Neuronal stem cell (in vitro differentiated cells): ENCODE results near the gene SPSB1.
A peak's percentile ranks its signal among the peaks of the same experiment; 100 is the strongest.

ENCODE experiments used
- DNase-seq: peaks from one replicate; pipeline ENCODE4 v3.0.0-alpha.2; 2013; ENCODE audit warnings: low spot score
- H2AFZ ChIP-seq: one replicate; pipeline ENCODE4 v1.6.1; 2013; ENCODE audit warnings: mild to moderate bottlenecking, low read length, inconsistent platforms
- H2AK5ac ChIP-seq: 2 replicates; pipeline ENCODE4 v1.6.1; 2013; ENCODE audit warnings: low read depth, mild to moderate bottlenecking, inconsistent platforms, low read length, moderate library complexity, mixed read lengths
- H2BK120ac ChIP-seq: 2 replicates; pipeline ENCODE4 v1.6.1; 2013; ENCODE audit warnings: low read depth, mild to moderate bottlenecking, inconsistent platforms, low read length, moderate library complexity, mixed read lengths
- H2BK12ac ChIP-seq: one replicate; pipeline ENCODE4 v1.6.1; 2013; ENCODE audit warnings: low read length, inconsistent platforms
- H2BK15ac ChIP-seq: 2 replicates; pipeline ENCODE4 v1.6.1; 2013; ENCODE audit warnings: mild to moderate bottlenecking, low read length, inconsistent platforms, mixed read lengths
- H2BK5ac ChIP-seq: one replicate; pipeline ENCODE4 v1.6.1; 2013; ENCODE audit warnings: inconsistent platforms, mild to moderate bottlenecking, low read length, moderate library complexity
- H3K14ac ChIP-seq: one replicate; pipeline ENCODE4 v1.6.1; 2013; ENCODE audit warnings: low read length, inconsistent platforms
- H3K18ac ChIP-seq: 2 replicates; pipeline ENCODE4 v1.6.1; 2013; ENCODE audit warnings: low read length, inconsistent platforms
- H3K23ac ChIP-seq: 2 replicates; pipeline ENCODE4 v1.6.1; 2013; ENCODE audit warnings: low read depth, mild to moderate bottlenecking, mixed read lengths, low read length, inconsistent platforms; ENCODE audit not compliant: poor library complexity
- H3K27ac ChIP-seq: replicated peaks from 3 replicates; pipeline ENCODE4 v1.5.1; 2013; ENCODE audit warnings: low read length, inconsistent platforms
- H3K27me3 ChIP-seq, 3 experiments: 2 replicates each; pipeline ENCODE4 v1.6.1; 2013; ENCODE audit warnings: low read length in 3 of 3, mild to moderate bottlenecking in 2 of 3, inconsistent platforms in 1 of 3, low read depth in 1 of 3, mixed read lengths in 1 of 3, moderate library complexity in 1 of 3; ENCODE audit not compliant: control insufficient read depth in 3 of 3, insufficient read depth in 3 of 3
- H3K36me3 ChIP-seq, 2 donors: replicated peaks in 1 of 2; 2 replicates each; pipeline ENCODE4 v1.6.1; 2013; ENCODE audit warnings: low read length in 2 of 2; ENCODE audit not compliant: control insufficient read depth in 2 of 2, insufficient read depth in 2 of 2
- H3K4ac ChIP-seq: 2 replicates; pipeline ENCODE4 v1.6.1; 2013; ENCODE audit warnings: inconsistent platforms, mild to moderate bottlenecking, low read length, moderate library complexity
- H3K4me1 ChIP-seq, 2 donors: 1 replicate in 1 of 2; 2 replicates in 1 of 2; pipeline ENCODE4 v1.6.1; 2013; ENCODE audit warnings: low read length in 2 of 2, low read depth in 1 of 2; ENCODE audit not compliant: control insufficient read depth in 2 of 2, insufficient read depth in 1 of 2
- H3K4me2 ChIP-seq: one replicate; pipeline ENCODE4 v1.6.1; 2013; ENCODE audit warnings: mild to moderate bottlenecking, low read length, inconsistent platforms; ENCODE audit not compliant: insufficient read depth, poor library complexity, severe bottlenecking
- H3K4me3 ChIP-seq, 2 donors: 2 replicates each; pipeline ENCODE4 v1.5.1; 2013; ENCODE audit warnings: low read length in 2 of 2, mild to moderate bottlenecking in 2 of 2, inconsistent platforms in 1 of 2, moderate library complexity in 1 of 2
- H3K79me1 ChIP-seq: one replicate; pipeline ENCODE4 v1.6.1; 2013; ENCODE audit warnings: low read depth, mild to moderate bottlenecking, inconsistent platforms, low read length, moderate library complexity
- H3K9ac ChIP-seq: one replicate; pipeline ENCODE4 v1.6.1; 2013; ENCODE audit warnings: mild to moderate bottlenecking, low read depth, low read length, inconsistent platforms; ENCODE audit not compliant: poor library complexity
- H3K9me3 ChIP-seq, 2 donors: replicated peaks in 1 of 2; 2 replicates each; pipeline versions ENCODE3 to v1.6.1; 2013; ENCODE audit warnings: low read length in 2 of 2, mild to moderate bottlenecking in 2 of 2, inconsistent platforms in 1 of 2, low read depth in 1 of 2, mixed read lengths in 1 of 2, moderate library complexity in 1 of 2; ENCODE audit not compliant: control insufficient read depth in 2 of 2, insufficient read depth in 1 of 2
- H4K8ac ChIP-seq: one replicate; pipeline ENCODE4 v1.6.1; 2013; ENCODE audit warnings: low read depth, mild to moderate bottlenecking, inconsistent platforms, low read length, moderate library complexity
- H4K91ac ChIP-seq: one replicate; pipeline ENCODE4 v1.6.1; 2013; ENCODE audit warnings: low read length, low read depth, mild to moderate bottlenecking, inconsistent platforms; ENCODE audit not compliant: poor library complexity
- WGBS, 2 donors: extraction: QIAGEN DNeasy Blood & Tissue Kit; methylation state at CpG; one replicate each; pipeline ENCODE4 v1.1.7; 2013; ENCODE audit warnings: missing lambda C conversion rate in 2 of 2, mixed read lengths in 1 of 2; ENCODE audit not compliant: insufficient read length in 2 of 2, insufficient replicate concordance in 1 of 2; ENCODE audit errors: extremely low coverage in 2 of 2; 5-methylcytosine and 5-hydroxymethylcytosine counted together

The SPSB1 gene

DNA sequence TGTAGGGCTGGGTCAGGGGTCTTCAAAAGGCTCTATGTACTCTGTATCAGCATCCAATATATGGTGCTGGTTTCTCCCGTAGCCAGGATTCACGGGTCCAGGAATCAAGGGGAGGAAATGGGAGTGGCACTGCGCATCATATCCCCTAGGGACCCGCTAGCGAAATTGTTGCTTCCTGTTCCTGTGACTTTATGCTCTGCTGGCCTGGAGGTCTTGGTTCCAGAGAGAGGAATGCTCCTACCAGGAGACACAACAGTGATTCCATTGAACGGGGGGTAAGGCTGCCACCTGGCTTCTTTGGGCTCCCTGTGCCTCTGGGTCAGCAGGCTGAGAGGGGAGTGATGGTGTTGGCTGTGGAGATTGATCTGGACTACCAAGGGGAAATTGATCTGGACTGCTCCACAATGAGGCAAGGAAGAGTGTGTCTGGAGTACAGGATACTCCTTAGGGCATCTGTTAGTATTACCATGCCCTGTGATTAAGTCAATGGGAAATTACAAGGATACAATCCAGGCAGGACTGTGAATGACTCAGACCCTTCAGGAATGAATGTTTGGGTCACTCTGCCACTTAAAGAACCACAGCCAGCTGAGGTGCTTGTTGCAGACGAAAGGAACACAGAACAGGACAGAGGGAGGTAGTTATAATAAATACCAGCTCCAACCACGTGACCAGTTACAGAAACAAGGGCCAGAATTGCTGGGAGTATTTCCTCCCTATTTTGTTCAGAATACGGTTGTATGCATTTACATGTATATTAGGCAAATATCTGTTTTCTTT, 10.2 kb downstream of the SPSB1 start:
- Histone ChIP-seq H2AFZ (no peak overlapping the region), H3K27ac (no peak overlapping the region), H2BK120ac (no peak overlapping the region), H3K4me2 (no peak overlapping the region), H4K91ac (no peak overlapping the region), H3K4me3 (no peak overlapping the region), H3K79me1 (peaks cover 6% of the 10 kb centered on the region), H3K14ac (no peak overlapping the region), H3K9ac (no peak overlapping the region), H2BK12ac (no peak overlapping the region), H3K23ac (no peak overlapping the region), H3K27me3 (peaks cover 0 to 48% (median 0%) of the 10 kb centered on the region in 3 experiments), H3K36me3 (no peaks in the 10 kb centered on the region), H2BK5ac (no peak overlapping the region), H3K18ac (no peak overlapping the region), H3K4me1 (no peaks in the 10 kb centered on the region), H3K9me3 (no peaks in the 10 kb centered on the region), H2AK5ac (no peak overlapping the region), H3K4ac (no peak overlapping the region), H2BK15ac (no peak overlapping the region), H4K8ac (no peak overlapping the region)
- no peak for DNase-seq
- no CpG with 5 or more reads among the region's 9 CpGs for WGBS, 2 donors

- no CpG with 5 or more reads among the region's 6 CpGs for WGBS, 2 donors
Measured at GRCh38 chr1:9303916-9304315, 11.2 kb downstream of the SPSB1 start.

GRCh38 chr1:9305216-9305615, 12.5 kb downstream of the SPSB1 start:
- H3K18ac ChIP-seq: no peak overlapping the region
- H3K27me3 ChIP-seq: peaks cover 0 to 57% (median 0%) of the 10 kb centered on the region in 3 experiments
- H2BK15ac ChIP-seq: peak overlapping the region; percentile 45
- H3K23ac ChIP-seq: peak overlapping the region; percentile 34
- no peak overlapping the region for H2BK120ac ChIP-seq
- no peak overlapping the region for H2BK5ac ChIP-seq
- no peak overlapping the region for H3K27ac ChIP-seq
- no peak overlapping the region for H2AFZ ChIP-seq
- no peak overlapping the region for H3K4me3 ChIP-seq
- H3K9me3 ChIP-seq: no peaks in the 10 kb centered on the region
- H3K4me1 ChIP-seq: no peaks in the 10 kb centered on the region
- no CpG with 5 or more reads among the region's 14 CpGs for WGBS, 2 donors
- H2BK12ac ChIP-seq: no peak overlapping the region
- no peak overlapping the region for H4K91ac ChIP-seq
- H3K9ac ChIP-seq: no peak overlapping the region
- H3K14ac ChIP-seq: no peak overlapping the region
- no peak overlapping the region for H3K4me2 ChIP-seq
- H2AK5ac ChIP-seq: no peak overlapping the region
- H3K4ac ChIP-seq: no peak overlapping the region
- no peak for DNase-seq
- H3K79me1 ChIP-seq: peaks cover 6% of the 10 kb centered on the region
- H4K8ac ChIP-seq: no peak overlapping the region
- H3K36me3 ChIP-seq: no peaks in the 10 kb centered on the region

More at GRCh38 chr1:9303916-9304315, 11.2 kb downstream of the SPSB1 start:
- peaks cover 6% of the 10 kb centered on the region for H3K79me1 ChIP-seq
- H3K27ac ChIP-seq: no peak overlapping the region
- no peak overlapping the region for H2BK15ac ChIP-seq
- H3K4ac ChIP-seq: no peak overlapping the region
- H2BK5ac ChIP-seq: no peak overlapping the region
- no peak overlapping the region for H2BK12ac ChIP-seq
- DNase-seq: no peak
- H3K36me3 ChIP-seq: no peaks in the 10 kb centered on the region
- no peak overlapping the region for H3K18ac ChIP-seq
- no peak overlapping the region for H2AK5ac ChIP-seq
- no peak overlapping the region for H2AFZ ChIP-seq
- no peaks in the 10 kb centered on the region for H3K4me1 ChIP-seq
- peaks cover 0 to 57% (median 0%) of the 10 kb centered on the region in 3 experiments for H3K27me3 ChIP-seq
- no peak overlapping the region for H3K4me2 ChIP-seq
- no peak overlapping the region for H4K91ac ChIP-seq
- H3K23ac ChIP-seq: no peak overlapping the region
- H3K4me3 ChIP-seq: no peak overlapping the region
- no peak overlapping the region for H2BK120ac ChIP-seq
- H3K9ac ChIP-seq: no peak overlapping the region
- H4K8ac ChIP-seq: no peak overlapping the region
- no peaks in the 10 kb centered on the region for H3K9me3 ChIP-seq
- no peak overlapping the region for H3K14ac ChIP-seq

- Histone ChIP-seq H3K4me3 (no peak overlapping the region), H2BK15ac (no peak overlapping the region), H4K8ac (no peak overlapping the region), H3K79me1 (peaks cover 6% of the 10 kb centered on the region), H3K23ac (no peak overlapping the region), H3K9me3 (no peaks in the 10 kb centered on the region), H3K27ac (no peak overlapping the region), H2BK12ac (no peak overlapping the region), H2AK5ac (no peak overlapping the region), H2BK5ac (peak overlapping the region; percentile 55), H3K36me3 (no peaks in the 10 kb centered on the region), H3K18ac (no peak overlapping the region), H3K4me2 (no peak overlapping the region), H3K27me3 (peaks cover 0 to 50% (median 0%) of the 10 kb centered on the region in 3 experiments), H3K4ac (no peak overlapping the region), H4K91ac (no peak overlapping the region), H2AFZ (no peak overlapping the region), H2BK120ac (no peak overlapping the region), H3K9ac (no peak overlapping the region), H3K4me1 (no peaks in the 10 kb centered on the region), H3K14ac (no peak overlapping the region)
- no CpG with 5 or more reads among the region's 14 CpGs for WGBS, 2 donors
- DNase-seq: no peak
Measured at GRCh38 chr1:9306006-9306405, 13.3 kb downstream of the SPSB1 start.
